ENCODE data around the gene MEIKIN. TPM values are rescaled to one million over a fixed set of nuclear protein-coding genes. Genes with fewer than 3 reads are reported as not detected.

The MEIKIN gene
- total and polyA plus RNA-seq, 2 donors (not counting 1 experiment from before 2014, with no cell fraction given): not detected

- Histone ChIP-seq H3K9me3 (ENCODE audit: control insufficient read depth, insufficient read depth, low read depth, low read length) (no peaks in the 10 kb centered on the region), H3K36me3 (ENCODE audit: control insufficient read depth, insufficient read depth, low read length) (no peaks in the 10 kb centered on the region), H3K79me2 (ENCODE audit: control insufficient read depth, insufficient read depth, low read length) (peaks cover 98% of the 10 kb centered on the region), H3K9ac (ENCODE audit: insufficient read depth, low read length) (no peak overlapping the region), H3K4me1 (ENCODE audit: control insufficient read depth, extremely low read depth, insufficient read depth, low read length) (peaks cover 2% of the 10 kb centered on the region), H3K27ac (ENCODE audit: insufficient read depth, low read length) (no peak overlapping the region), H3K4me2 (ENCODE audit: extremely low read depth, insufficient read depth, low read length) (no peak overlapping the region), H4K20me1 (ENCODE audit: control insufficient read depth, extremely low read depth, insufficient read depth, low read length) (peaks cover 8% of the 10 kb centered on the region), H3K4me3 (replicated peaks in 1 of 4; ENCODE audit: control extremely low read depth in 1 of 4, insufficient read depth in 1 of 4, low read depth in 3 of 4, low read length in 4 of 4) (no peak overlapping the region), H2AFZ (ENCODE audit: low read length) (no peak overlapping the region), H3K27me3 (ENCODE audit: control insufficient read depth, insufficient read depth, low read length) (no peaks in the 10 kb centered on the region)
- no peak for TF ChIP-seq EZH2 (IDR thresholded peaks at IDR 0.05; ENCODE audit: low read length, missing control alignments)
- TF ChIP-seq, protein P1, sequence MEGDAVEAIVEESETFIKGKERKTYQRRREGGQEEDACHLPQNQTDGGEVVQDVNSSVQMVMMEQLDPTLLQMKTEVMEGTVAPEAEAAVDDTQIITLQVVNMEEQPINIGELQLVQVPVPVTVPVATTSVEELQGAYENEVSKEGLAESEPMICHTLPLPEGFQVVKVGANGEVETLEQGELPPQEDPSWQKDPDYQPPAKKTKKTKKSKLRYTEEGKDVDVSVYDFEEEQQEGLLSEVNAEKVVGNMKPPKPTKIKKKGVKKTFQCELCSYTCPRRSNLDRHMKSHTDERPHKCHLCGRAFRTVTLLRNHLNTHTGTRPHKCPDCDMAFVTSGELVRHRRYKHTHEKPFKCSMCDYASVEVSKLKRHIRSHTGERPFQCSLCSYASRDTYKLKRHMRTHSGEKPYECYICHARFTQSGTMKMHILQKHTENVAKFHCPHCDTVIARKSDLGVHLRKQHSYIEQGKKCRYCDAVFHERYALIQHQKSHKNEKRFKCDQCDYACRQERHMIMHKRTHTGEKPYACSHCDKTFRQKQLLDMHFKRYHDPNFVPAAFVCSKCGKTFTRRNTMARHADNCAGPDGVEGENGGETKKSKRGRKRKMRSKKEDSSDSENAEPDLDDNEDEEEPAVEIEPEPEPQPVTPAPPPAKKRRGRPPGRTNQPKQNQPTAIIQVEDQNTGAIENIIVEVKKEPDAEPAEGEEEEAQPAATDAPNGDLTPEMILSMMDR (conservative IDR thresholded peaks at IDR 0.05 in 1 of 2, IDR thresholded peaks at IDR 0.05 in 1 of 2; ENCODE audit: low read depth in 1 of 2, low read length in 2 of 2): no peak
- DNase-seq (ENCODE audit: low read depth in 2 of 2): no peak
These were observed 153.6 kb downstream of the MEIKIN start for GRCh38 chr5:131791866-131792265.

GRCh38 chr5:131790550-131790949 is 154.9 kb downstream of the MEIKIN start:
- Histone ChIP-seq H3K27ac (ENCODE audit: insufficient read depth, low read length) (no peak overlapping the region), H4K20me1 (ENCODE audit: control insufficient read depth, extremely low read depth, insufficient read depth, low read length) (peaks cover 8% of the 10 kb centered on the region), H3K4me2 (ENCODE audit: extremely low read depth, insufficient read depth, low read length) (no peak overlapping the region), H3K36me3 (ENCODE audit: control insufficient read depth, insufficient read depth, low read length) (no peaks in the 10 kb centered on the region), H3K4me3 (replicated peaks in 1 of 4; ENCODE audit: control extremely low read depth in 1 of 4, insufficient read depth in 1 of 4, low read depth in 3 of 4, low read length in 4 of 4) (no peak overlapping the region), H3K27me3 (ENCODE audit: control insufficient read depth, insufficient read depth, low read length) (no peaks in the 10 kb centered on the region), H3K9me3 (ENCODE audit: control insufficient read depth, insufficient read depth, low read depth, low read length) (no peaks in the 10 kb centered on the region), H3K79me2 (ENCODE audit: control insufficient read depth, insufficient read depth, low read length) (peaks cover 98% of the 10 kb centered on the region), H2AFZ (ENCODE audit: low read length) (no peak overlapping the region), H3K9ac (ENCODE audit: insufficient read depth, low read length) (no peak overlapping the region), H3K4me1 (ENCODE audit: control insufficient read depth, extremely low read depth, insufficient read depth, low read length) (peaks cover 2% of the 10 kb centered on the region)
- no peak for DNase-seq (ENCODE audit: low read depth in 2 of 2)
- TF ChIP-seq, protein P1 (conservative IDR thresholded peaks at IDR 0.05 in 1 of 2, IDR thresholded peaks at IDR 0.05 in 1 of 2; ENCODE audit: low read depth in 1 of 2, low read length in 2 of 2): no peak
- no peak for TF ChIP-seq EZH2 (IDR thresholded peaks at IDR 0.05; ENCODE audit: low read length, missing control alignments)

DNA sequence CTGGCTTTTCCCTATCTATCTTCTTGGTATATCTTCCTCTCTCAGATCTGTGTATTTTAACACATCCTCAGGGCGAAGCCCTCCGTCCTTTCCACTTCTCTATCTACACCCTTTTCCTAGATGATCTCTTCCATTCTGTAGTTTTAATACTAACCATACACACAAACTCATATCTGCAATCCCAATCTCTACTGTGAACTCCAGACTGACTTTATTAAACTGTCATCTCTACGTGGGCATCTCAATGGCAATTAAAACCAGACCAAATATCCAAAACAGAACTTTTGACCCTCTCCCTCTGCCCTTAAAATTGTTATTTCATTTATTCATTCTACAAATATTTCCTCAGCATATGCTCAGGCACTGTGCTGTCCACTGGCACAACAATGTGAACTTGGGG is 155.7 kb downstream of the MEIKIN start:
- Histone ChIP-seq H3K9ac (ENCODE audit: insufficient read depth, low read length) (no peak overlapping the region), H3K36me3 (ENCODE audit: control insufficient read depth, insufficient read depth, low read length) (no peaks in the 10 kb centered on the region), H3K4me2 (ENCODE audit: extremely low read depth, insufficient read depth, low read length) (no peak overlapping the region), H3K27ac (ENCODE audit: insufficient read depth, low read length) (no peak overlapping the region), H3K9me3 (ENCODE audit: control insufficient read depth, insufficient read depth, low read depth, low read length) (no peaks in the 10 kb centered on the region), H3K4me1 (ENCODE audit: control insufficient read depth, extremely low read depth, insufficient read depth, low read length) (peaks cover 2% of the 10 kb centered on the region), H2AFZ (ENCODE audit: low read length) (no peak overlapping the region), H3K79me2 (ENCODE audit: control insufficient read depth, insufficient read depth, low read length) (peaks cover 96% of the 10 kb centered on the region), H3K27me3 (ENCODE audit: control insufficient read depth, insufficient read depth, low read length) (no peaks in the 10 kb centered on the region), H3K4me3 (replicated peaks in 1 of 4; ENCODE audit: control extremely low read depth in 1 of 4, insufficient read depth in 1 of 4, low read depth in 3 of 4, low read length in 4 of 4) (no peak overlapping the region), H4K20me1 (ENCODE audit: control insufficient read depth, extremely low read depth, insufficient read depth, low read length) (peaks cover 4% of the 10 kb centered on the region)
- DNase-seq (ENCODE audit: low read depth in 2 of 2): no peak
- TF ChIP-seq EZH2 (IDR thresholded peaks at IDR 0.05; ENCODE audit: low read length, missing control alignments): no peak
- TF ChIP-seq, protein P1 (conservative IDR thresholded peaks at IDR 0.05 in 1 of 2, IDR thresholded peaks at IDR 0.05 in 1 of 2; ENCODE audit: low read depth in 1 of 2, low read length in 2 of 2): no peak

Data from fibroblast of lung (primary cell).